Kidney (tissue), 14 donors: Measurements from ENCODE around the gene NELFB. TPM values are rescaled to one million over a fixed set of nuclear protein-coding genes. Genes with fewer than 3 reads are reported as not detected.

Experiments used
- DNase-seq, 5 donors: peaks; one replicate each; pipeline ENCODE4 v3.0.0-alpha.2; 2013 to 2020
- FAIRE-seq: peaks from 2 replicates; lab custom pipeline; 2012; peaks lifted over from hg19 to GRCh38; lab: Jason Lieb, UNC
- H3K27ac ChIP-seq, 2 donors: one replicate each; pipeline ENCODE4 v1.7.0; 2013; ENCODE audit warnings: low read depth in 2 of 2, low read length in 2 of 2, inconsistent platforms in 1 of 2
- H3K27me3 ChIP-seq: one replicate; pipeline ENCODE4 v1.7.1; 2013; ENCODE audit warnings: low read length, inconsistent platforms; ENCODE audit not compliant: control insufficient read depth, insufficient read depth
- H3K36me3 ChIP-seq, 3 donors: one replicate each; pipeline versions ENCODE4 v1.7.0 to v1.7.1; 2013; ENCODE audit warnings: low read length in 3 of 3, control low read depth in 1 of 3, inconsistent platforms in 1 of 3; ENCODE audit not compliant: insufficient read depth in 3 of 3, control insufficient read depth in 2 of 3
- H3K4me1 ChIP-seq, 3 donors: one replicate each; pipeline versions ENCODE4 v1.7.0 to v1.7.1; 2013; ENCODE audit warnings: low read length in 3 of 3, inconsistent platforms in 1 of 3, low read depth in 1 of 3; ENCODE audit not compliant: control insufficient read depth in 2 of 3, insufficient read depth in 2 of 3
- H3K4me3 ChIP-seq, 3 donors: one replicate each; pipeline versions ENCODE4 v1.7.0 to v1.8.1; 2013; ENCODE audit warnings: low read length in 3 of 3, control low read depth in 1 of 3, inconsistent platforms in 1 of 3
- H3K9ac ChIP-seq, 3 donors: one replicate each; pipeline versions ENCODE4 v1.7.0 to v1.7.1; 2013; ENCODE audit warnings: low read length in 3 of 3, control low read depth in 1 of 3, inconsistent platforms in 1 of 3
- H3K9me3 ChIP-seq, 3 donors: one replicate each; pipeline versions ENCODE4 v1.7.0 to v1.7.1; 2013; ENCODE audit warnings: low read length in 3 of 3, control low read depth in 1 of 3, inconsistent platforms in 1 of 3; ENCODE audit not compliant: control insufficient read depth in 2 of 3, insufficient read depth in 1 of 3
- CTCF ChIP-seq: IDR thresholded peaks from 3 replicates; pipeline ENCODE4 v1.5.1; 2012; ENCODE audit warnings: mild to moderate bottlenecking, moderate library complexity, borderline replicate concordance; ENCODE audit not compliant: insufficient read depth; ENCODE audit errors: extremely low read depth
- intact Hi-C: fragments of 100-400 bp; cut with DNase I; formaldehyde crosslinking; loops from one replicate; pipeline ENCODE4 v1.11.1; 2022
- polyA plus RNA-seq: library from polyadenylated mRNA; stranded (reverse); fragments of 350-450 nt; fragmentation: Illumina TruSeq; extraction: RNeasy Lipid Tissue Mini Kit (QIAGEN cat#74804); gene quantifications from one replicate; pipeline ENCODE4 v1.2.3, GENCODE V29; 2014; ENCODE audit warnings: low read depth, low replicate concordance; ENCODE audit not compliant: insufficient read depth
- total RNA-seq: library from RNA; stranded (reverse); fragmentation: NEBNext Ultra II Directional; extraction: Animal tissue kit (Norgen Biotek cat#: 25700); gene quantifications from one replicate; pipeline ENCODE4 v1.2.1, GENCODE V29; 2021
- donor health status: control.
- donor health status: control.
- donor health status: control.
- donor health status: control.
- donor health status: control.
- donor health status: DM: yes; HTN: yes; CAD: no.
- donor health status: Normal renal cell carcinoma (clear cell type).

The NELFB gene
- total and polyA plus RNA-seq, 2 donors from 2014 or later = 43.8 to 57.3 TPM

- Histone ChIP-seq H3K4me1 (peaks cover 0 to 26% (median 7%) of the 10 kb centered on the region in 3 donors), H3K4me3 (no peak overlapping the region), H3K27me3 (no peaks in the 10 kb centered on the region), H3K27ac (no peak overlapping the region), H3K36me3 (no peaks in the 10 kb centered on the region), H3K9ac (no peak overlapping the region), H3K9me3 (no peaks in the 10 kb centered on the region)
- no peak for FAIRE-seq
- intact Hi-C loops = no loop called here
- TF ChIP-seq CTCF = no peak
- DNase-seq = peak in 1 of 5 donors; percentile 62
Observed at GRCh38 chr9:137275203-137275587, 20.1 kb downstream of the NELFB start.

GRCh38 chr9:137275588-137276472 lies 20.7 kb downstream of the NELFB start:
- H3K4me1 ChIP-seq = peaks cover 0 to 26% (median 7%) of the 10 kb centered on the region in 3 donors
- peak in 2 of 5 donors; percentile 48 to 67 for DNase-seq
- H3K27me3 ChIP-seq = no peaks in the 10 kb centered on the region
- H3K9ac ChIP-seq = peak overlapping the region in 2 of 3 donors; percentile 10 to 41
- no peak for TF ChIP-seq CTCF
- no peaks in the 10 kb centered on the region for H3K36me3 ChIP-seq
- FAIRE-seq = no peak
- no peak overlapping the region for H3K4me3 ChIP-seq
- peak overlapping the region in 1 of 2 donors; percentile 92 for H3K27ac ChIP-seq
- H3K9me3 ChIP-seq = no peaks in the 10 kb centered on the region
- intact Hi-C loops = no loop called here

- H3K27me3 ChIP-seq = no peaks in the 10 kb centered on the region
- DNase-seq (peak; percentile 74 to 95 (median 83)), FAIRE-seq (no peak)
- no peak for TF ChIP-seq CTCF
- H3K4me1 ChIP-seq = peaks cover 0 to 26% (median 7%) of the 10 kb centered on the region in 3 donors
- H3K36me3 ChIP-seq = no peaks in the 10 kb centered on the region
- no peaks in the 10 kb centered on the region for H3K9me3 ChIP-seq
- peak overlapping the region; percentile 90 to 92 for H3K27ac ChIP-seq
- peak overlapping the region in 1 of 3 donors; percentile 48 for H3K4me3 ChIP-seq
- intact Hi-C loops = no loop called here
- peak overlapping the region in 2 of 3 donors; percentile 41 to 53 for H3K9ac ChIP-seq
Observed at GRCh38 chr9:137276473-137277328, 21.6 kb downstream of the NELFB start.
